Activated naive CD4-positive, alpha-beta T cell treated with anti-CD3 and anti-CD28 coated beads, Interleukin-2, amount 10 ng/mL, durations not matched to agents 7 days and 5 days (primary cell): Measurements from ENCODE around the gene ARL10.

Experiments
- CTCF ChIA-PET: fragments of 350-600 bp; sonication (Branson Sonifier 250); formaldehyde crosslinking; loops from one replicate; lab custom pipeline; 2021; ENCODE audit warnings: antibody characterized with exemption; lab: Charles Lee
- DNase-seq: peaks from one replicate; pipeline ENCODE4 v3.0.0-alpha.2; 2020
- H3K27ac Mint-ChIP-seq: one replicate; pipeline ENCODE4 v1.8.0; 2021; ENCODE audit warnings: mild to moderate bottlenecking, moderate library complexity, mixed read lengths
- H3K27me3 Mint-ChIP-seq: one replicate; pipeline ENCODE4 v1.8.0; 2021; ENCODE audit warnings: mild to moderate bottlenecking, mixed read lengths
- H3K36me3 Mint-ChIP-seq: one replicate; pipeline ENCODE4 v1.8.0; 2021; ENCODE audit warnings: mixed read lengths
- H3K4me1 Mint-ChIP-seq: one replicate; pipeline ENCODE4 v1.8.0; 2021; ENCODE audit warnings: mixed read lengths
- H3K4me3 Mint-ChIP-seq: one replicate; pipeline ENCODE4 v1.8.0; 2021; ENCODE audit warnings: mild to moderate bottlenecking, moderate library complexity, mixed read lengths
- H3K9me3 Mint-ChIP-seq: one replicate; pipeline ENCODE4 v1.8.0; 2021; ENCODE audit warnings: mixed read lengths

Gene ARL10

GRCh38 chr5:176371621-176372539 is 6.6 kb downstream of the ARL10 start:
- Mint-ChIP-seq H3K9me3 (no peaks in the 10 kb centered on the region), H3K36me3 (peaks cover 13% of the 10 kb centered on the region), H3K27ac (no peak overlapping the region), H3K27me3 (no peaks in the 10 kb centered on the region), H3K4me3 (no peak overlapping the region), H3K4me1 (peaks cover 11% of the 10 kb centered on the region)
- DNase-seq: no peak
- CTCF ChIA-PET: no interaction called here

GRCh38 chr5:176373100-176373818 is 8.0 kb downstream of the ARL10 start:
- H3K27me3 Mint-ChIP-seq: no peaks in the 10 kb centered on the region
- H3K4me3 Mint-ChIP-seq: no peak overlapping the region
- CTCF ChIA-PET: no interaction called here
- H3K36me3 Mint-ChIP-seq: peaks cover under 1% of the 10 kb centered on the region
- no peak for DNase-seq
- no peaks in the 10 kb centered on the region for H3K4me1 Mint-ChIP-seq
- H3K9me3 Mint-ChIP-seq: no peaks in the 10 kb centered on the region
- H3K27ac Mint-ChIP-seq: no peak overlapping the region

- Mint-ChIP-seq H3K27ac (no peak overlapping the region), H3K27me3 (no peaks in the 10 kb centered on the region), H3K4me3 (no peak overlapping the region), H3K4me1 (no peaks in the 10 kb centered on the region), H3K36me3 (peaks cover 36% of the 10 kb centered on the region), H3K9me3 (no peaks in the 10 kb centered on the region)
- DNase-seq: no peak
- CTCF ChIA-PET: no interaction called here
Measured at GRCh38 chr5:176379881-176380280, 14.6 kb downstream of the ARL10 start.

GRCh38 chr5:176381423-176381822 is 16.1 kb downstream of the ARL10 start:
- H3K27ac Mint-ChIP-seq: no peak overlapping the region
- H3K36me3 Mint-ChIP-seq: peaks cover 46% of the 10 kb centered on the region

GRCh38 chr5:176381979-176382378 is 16.7 kb downstream of the ARL10 start:
- no peak overlapping the region for H3K27ac Mint-ChIP-seq
- H3K36me3 Mint-ChIP-seq: peaks cover 49% of the 10 kb centered on the region

More at GRCh38 chr5:176381423-176381822, 16.1 kb downstream of the ARL10 start:
- CTCF ChIA-PET: no interaction called here
- no peak overlapping the region for H3K4me3 Mint-ChIP-seq
- no peaks in the 10 kb centered on the region for H3K9me3 Mint-ChIP-seq
- no peaks in the 10 kb centered on the region for H3K27me3 Mint-ChIP-seq
- DNase-seq: no peak
- H3K4me1 Mint-ChIP-seq: peaks cover 9% of the 10 kb centered on the region

GRCh38 chr5:176382721-176383120 is 17.4 kb downstream of the ARL10 start:
- Mint-ChIP-seq H3K36me3 (peaks cover 53% of the 10 kb centered on the region), H3K27ac (no peak overlapping the region), H3K9me3 (no peaks in the 10 kb centered on the region), H3K27me3 (no peaks in the 10 kb centered on the region), H3K4me3 (no peak overlapping the region), H3K4me1 (peaks cover 22% of the 10 kb centered on the region)
- CTCF ChIA-PET: no interaction called here
- DNase-seq: no peak

More at GRCh38 chr5:176381979-176382378, 16.7 kb downstream of the ARL10 start:
- no peak for DNase-seq
- peaks cover 15% of the 10 kb centered on the region for H3K4me1 Mint-ChIP-seq
- CTCF ChIA-PET: no interaction called here
- H3K27me3 Mint-ChIP-seq: no peaks in the 10 kb centered on the region
- no peak overlapping the region for H3K4me3 Mint-ChIP-seq
- H3K9me3 Mint-ChIP-seq: no peaks in the 10 kb centered on the region

- CTCF ChIA-PET: no interaction called here
- no peak for DNase-seq
- H3K9me3 Mint-ChIP-seq: no peaks in the 10 kb centered on the region
- no peaks in the 10 kb centered on the region for H3K27me3 Mint-ChIP-seq
- peaks cover 22% of the 10 kb centered on the region for H3K4me1 Mint-ChIP-seq
- no peak overlapping the region for H3K27ac Mint-ChIP-seq
- H3K36me3 Mint-ChIP-seq: peaks cover 53% of the 10 kb centered on the region
- no peak overlapping the region for H3K4me3 Mint-ChIP-seq
Measured at GRCh38 chr5:176383248-176383905, 18.1 kb downstream of the ARL10 start.

GRCh38 chr5:176383961-176384360 is 18.7 kb downstream of the ARL10 start:
- DNase-seq: no peak
- H3K4me3 Mint-ChIP-seq: no peak overlapping the region
- H3K27me3 Mint-ChIP-seq: no peaks in the 10 kb centered on the region
- H3K9me3 Mint-ChIP-seq: no peaks in the 10 kb centered on the region
- CTCF ChIA-PET: no interaction called here
- H3K36me3 Mint-ChIP-seq: peaks cover 53% of the 10 kb centered on the region
- peak overlapping the region; percentile 37 for H3K27ac Mint-ChIP-seq
- H3K4me1 Mint-ChIP-seq: peaks cover 22% of the 10 kb centered on the region

GRCh38 chr5:176384366-176384930 is 19.2 kb downstream of the ARL10 start:
- peaks cover 52% of the 10 kb centered on the region for H3K36me3 Mint-ChIP-seq

GRCh38 chr5:176384991-176385390 is 19.7 kb downstream of the ARL10 start:
- Mint-ChIP-seq H3K36me3 (peaks cover 49% of the 10 kb centered on the region), H3K9me3 (no peaks in the 10 kb centered on the region), H3K4me1 (peaks cover 27% of the 10 kb centered on the region), H3K27me3 (no peaks in the 10 kb centered on the region), H3K4me3 (no peak overlapping the region), H3K27ac (no peak overlapping the region)
- DNase-seq: no peak
- CTCF ChIA-PET: interaction anchor here (0.9 kb wide), 1 partner anchor 23 kb away, joined by 3 read pairs; no protein-coding TSS in a partner anchor

More at GRCh38 chr5:176384366-176384930, 19.2 kb downstream of the ARL10 start:
- Mint-ChIP-seq H3K27ac (peak overlapping the region; percentile 37), H3K4me1 (peaks cover 23% of the 10 kb centered on the region), H3K27me3 (no peaks in the 10 kb centered on the region), H3K4me3 (no peak overlapping the region), H3K9me3 (no peaks in the 10 kb centered on the region)
- no peak for DNase-seq
- CTCF ChIA-PET: no interaction called here

GRCh38 chr5:176386491-176386890 is 21.2 kb downstream of the ARL10 start:
- Mint-ChIP-seq H3K36me3 (peaks cover 52% of the 10 kb centered on the region), H3K27ac (peak overlapping the region; percentile 16), H3K9me3 (no peaks in the 10 kb centered on the region), H3K4me1 (peaks cover 34% of the 10 kb centered on the region), H3K27me3 (no peaks in the 10 kb centered on the region), H3K4me3 (peak overlapping the region; percentile 88)
- CTCF ChIA-PET: no interaction called here
- DNase-seq: no peak

GRCh38 chr5:176387384-176387925 is 22.2 kb downstream of the ARL10 start:
- Mint-ChIP-seq H3K4me1 (peaks cover 34% of the 10 kb centered on the region), H3K36me3 (peaks cover 50% of the 10 kb centered on the region), H3K27me3 (no peaks in the 10 kb centered on the region), H3K4me3 (peak overlapping the region; percentile 88), H3K9me3 (no peaks in the 10 kb centered on the region), H3K27ac (peak overlapping the region; percentile 99)
- no peak for DNase-seq
- CTCF ChIA-PET: interaction anchor here (0.7 to 1.0 kb wide), 2 partner anchors 27 to 659 kb away, joined by 3 read pairs; no protein-coding TSS in a partner anchor

GRCh38 chr5:176388003-176388443 is 22.7 kb downstream of the ARL10 start:
- no peaks in the 10 kb centered on the region for H3K9me3 Mint-ChIP-seq
- peaks cover 47% of the 10 kb centered on the region for H3K36me3 Mint-ChIP-seq
- H3K27me3 Mint-ChIP-seq: no peaks in the 10 kb centered on the region
- peak overlapping the region; percentile 99 for H3K27ac Mint-ChIP-seq
- peaks cover 34% of the 10 kb centered on the region for H3K4me1 Mint-ChIP-seq
- no peak for DNase-seq
- CTCF ChIA-PET: interaction anchor here (1.0 kb wide), 1 partner anchor 28 kb away, joined by 3 read pairs; no protein-coding TSS in a partner anchor
- H3K4me3 Mint-ChIP-seq: peak overlapping the region; percentile 88
